GM18502 (cell line): ENCODE measurements around the gene RAD51C.
"Not testable (repeated sequence)": the region's sequence is repeated elsewhere in the genome, so short reads cannot be mapped to it uniquely, and the experiment has no call there.

Experiments
- ATAC-seq: cut with Tn5 transposase; IDR thresholded peaks from one replicate; pipeline ENCODE4 v1.9.1; 2021; ENCODE audit warnings: mild to moderate bottlenecking; ENCODE audit not compliant: unreplicated experiment, poor library complexity

Gene RAD51C

GRCh38 chr17:58730937-58731336 is 38.5 kb downstream of the RAD51C start:
- ATAC-seq = no peak

GRCh38 chr17:58734040-58734439 is 41.6 kb downstream of the RAD51C start:
- no peak for ATAC-seq

DNA sequence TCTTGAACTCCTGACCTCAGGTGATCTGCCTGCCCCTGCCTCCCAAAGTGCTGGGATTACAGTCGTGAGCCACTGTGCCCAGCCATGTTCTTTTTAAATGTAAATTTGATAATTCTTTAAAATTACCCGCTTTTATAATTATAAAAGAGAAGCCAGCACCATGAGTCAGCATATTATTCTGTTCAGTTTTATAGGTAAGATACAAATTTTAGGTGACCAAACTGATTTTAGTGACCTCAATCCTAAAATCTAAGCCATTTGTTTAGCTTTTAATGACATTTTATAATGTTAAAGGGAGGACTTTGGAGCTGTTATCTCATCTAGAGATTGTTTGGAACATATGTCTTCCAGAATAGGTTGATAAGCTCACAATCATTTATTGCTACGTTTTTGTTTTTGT is 42.4 kb downstream of the RAD51C start:
- ATAC-seq = no peak

GRCh38 chr17:58741121-58741625 is 48.8 kb downstream of the RAD51C start:
- no peak for ATAC-seq

DNA sequence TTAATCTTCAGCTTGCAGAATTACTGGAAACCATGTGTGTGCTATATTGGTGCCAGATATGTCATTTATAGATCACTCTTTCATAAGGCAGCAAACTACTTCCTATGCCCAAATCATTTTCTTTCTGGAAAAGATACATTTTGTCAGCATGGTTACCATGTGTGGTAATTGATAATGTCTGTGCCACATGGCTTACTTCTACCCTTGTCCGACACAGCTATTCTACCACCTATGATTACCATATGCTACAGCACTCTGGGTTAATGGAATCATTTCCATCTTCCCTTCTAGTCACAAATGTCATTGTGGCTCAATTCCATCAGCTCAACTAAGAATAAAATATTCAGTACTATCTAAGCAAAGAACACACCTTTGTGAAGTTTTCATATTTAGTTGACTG is 55.3 kb downstream of the RAD51C start:
- no peak for ATAC-seq

- not testable (repeated sequence) for ATAC-seq
Measured at GRCh38 chr17:58749627-58750026, 57.2 kb downstream of the RAD51C start.

- no peak for ATAC-seq
Measured at GRCh38 chr17:58753026-58753425, 60.6 kb downstream of the RAD51C start.

DNA sequence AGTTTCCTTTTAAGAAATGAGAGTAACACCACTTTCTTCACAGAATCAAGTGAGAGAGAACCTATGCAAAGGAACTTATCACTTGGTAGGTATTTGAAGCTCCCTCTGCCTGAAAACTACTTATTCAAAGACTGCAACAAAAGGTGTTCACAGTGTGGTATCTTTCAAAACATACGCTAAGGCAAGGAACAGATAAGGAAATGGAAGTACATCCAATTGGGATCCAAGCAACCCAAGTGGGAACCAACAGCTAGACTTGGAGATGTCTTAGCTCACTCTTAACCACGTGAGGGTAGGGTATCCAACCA is 62.8 kb downstream of the RAD51C start:
- no peak for ATAC-seq

DNA sequence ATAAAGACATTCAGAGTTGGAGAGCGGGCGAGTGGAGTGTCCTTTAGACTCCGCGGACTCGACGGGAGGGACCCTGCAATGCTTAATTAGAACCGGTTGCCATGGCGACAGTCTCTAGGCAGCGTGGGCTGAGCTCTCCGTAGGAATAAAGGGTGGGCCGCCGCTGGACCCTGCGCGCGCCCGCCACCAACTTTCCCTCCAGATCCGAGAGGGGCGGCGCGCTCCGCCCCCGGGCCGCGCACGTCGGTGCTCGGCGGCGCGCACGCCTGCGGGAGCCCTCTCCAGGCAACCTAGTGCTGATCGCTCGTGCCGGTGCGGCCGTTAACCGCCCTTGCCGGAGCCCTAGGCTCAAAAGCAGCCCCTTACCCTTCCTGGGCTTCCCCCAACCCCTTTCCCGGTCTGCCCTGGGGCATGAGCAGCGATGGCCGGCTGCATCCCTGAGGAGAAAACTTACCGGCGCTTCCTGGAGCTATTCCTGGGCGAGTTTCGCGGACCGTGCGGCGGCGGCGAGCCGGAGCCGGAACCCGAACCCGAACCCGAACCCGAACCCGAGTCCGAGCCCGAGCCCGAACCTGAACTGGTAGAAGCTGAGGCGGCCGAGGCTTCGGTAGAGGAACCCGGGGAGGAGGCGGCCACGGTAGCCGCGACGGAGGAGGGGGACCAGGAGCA is 63.3 kb downstream of the RAD51C start, which contains the start of gene PPM1E:
Gene PPM1E (plus strand): TSS at position 278 of the 669 bp plus-strand sequence.
- ATAC-seq = no peak

- ATAC-seq = no peak
Measured at GRCh38 chr17:58756246-58757161, 64.1 kb downstream of the RAD51C start.

DNA sequence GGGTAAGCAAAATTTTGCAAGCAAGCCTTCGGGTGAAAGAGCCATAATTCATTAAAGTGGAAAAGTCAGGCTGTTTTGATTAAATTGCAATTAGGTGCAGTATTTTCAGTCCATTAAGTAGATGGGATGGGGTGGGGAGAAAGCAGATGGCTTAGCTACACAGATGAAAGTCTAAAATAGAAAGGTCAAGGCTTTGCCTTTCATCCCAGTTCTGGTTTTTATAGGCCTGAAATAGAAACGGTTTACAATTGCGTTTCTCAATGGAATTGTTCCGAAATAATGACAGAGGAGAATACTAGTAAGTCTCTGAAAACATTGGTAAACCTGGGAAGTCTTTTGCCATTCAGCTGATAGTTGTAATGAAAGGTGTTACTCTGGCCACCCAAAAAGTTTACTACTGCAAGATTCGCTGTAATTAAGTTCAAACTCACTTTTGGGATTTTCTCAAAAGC is 64.8 kb downstream of the RAD51C start:
- ATAC-seq = no peak

DNA sequence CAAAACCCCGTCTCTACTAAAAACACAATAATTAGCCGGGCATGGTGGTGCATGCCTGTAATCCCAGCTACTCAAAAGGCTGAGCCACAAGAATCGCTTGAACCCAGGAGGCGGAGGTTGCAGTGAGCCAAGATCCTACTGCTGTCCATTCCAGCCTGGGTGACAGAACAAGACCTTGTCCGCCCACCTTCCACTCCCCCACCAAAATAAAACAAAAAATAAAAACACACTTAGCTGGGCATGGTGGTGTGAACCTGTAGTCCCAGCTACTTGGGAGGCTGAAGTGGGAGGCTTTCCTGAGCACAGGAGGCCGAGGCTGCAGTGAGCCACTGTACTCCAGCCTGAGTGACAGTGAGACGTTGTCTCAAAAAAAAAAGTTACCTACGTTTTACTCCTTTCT is 66.5 kb downstream of the RAD51C start:
- ATAC-seq = no peak

DNA sequence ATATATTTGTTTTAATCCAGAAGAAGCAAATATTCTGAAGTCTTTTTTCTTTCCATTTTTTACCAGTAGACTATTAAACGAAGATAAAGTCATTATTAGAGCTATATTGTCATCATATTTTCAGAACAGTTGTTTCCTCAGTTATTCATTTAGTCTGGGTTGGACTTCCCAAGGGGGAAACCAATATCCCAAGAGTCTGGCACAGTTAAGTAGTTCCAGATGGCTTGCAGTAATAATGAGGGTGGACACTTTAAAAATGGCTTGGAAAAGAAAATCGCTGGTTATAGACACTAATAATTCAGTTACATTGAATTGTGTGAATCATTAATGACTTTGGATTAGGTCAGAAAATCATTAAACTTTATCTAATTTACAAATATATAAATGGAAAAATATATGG is 67.1 kb downstream of the RAD51C start:
- ATAC-seq = no peak

DNA sequence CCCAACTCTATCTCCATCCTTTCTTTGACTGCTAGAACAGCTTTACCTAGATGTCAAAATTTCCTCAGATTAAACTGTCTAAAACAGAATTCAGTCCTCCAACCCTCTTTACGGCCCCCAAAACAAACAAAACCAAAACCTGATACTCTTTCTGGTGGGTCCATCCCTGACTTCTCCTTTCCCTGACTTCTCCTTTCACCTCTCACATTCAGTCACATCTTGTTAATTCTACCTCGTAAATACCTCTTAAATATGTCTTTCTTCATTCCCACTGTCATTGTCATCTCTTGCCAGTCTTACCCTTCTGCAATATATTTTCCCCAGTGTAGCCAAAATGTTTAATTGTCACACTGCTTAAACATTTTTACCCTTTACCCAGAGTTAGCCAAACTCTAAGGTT is 67.8 kb downstream of the RAD51C start:
- no peak for ATAC-seq

DNA sequence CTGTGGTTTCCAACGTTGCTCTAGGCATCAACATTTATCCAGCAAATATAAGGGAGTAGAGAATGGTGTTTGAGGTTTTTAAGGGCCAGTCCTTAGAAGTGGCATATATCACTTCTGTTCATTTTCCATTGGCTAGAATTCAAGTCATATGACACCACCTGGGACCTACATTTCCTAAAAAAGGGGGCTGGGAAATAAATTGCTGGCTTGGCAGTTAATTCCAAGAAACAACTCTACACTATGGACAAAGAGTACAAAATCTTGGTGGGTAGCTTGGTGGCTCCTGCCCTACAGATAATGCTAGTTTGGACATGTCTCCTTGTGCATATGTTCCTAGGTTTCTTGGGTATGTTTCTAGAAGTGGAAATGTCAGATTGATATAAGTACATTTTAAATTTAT is 70.9 kb downstream of the RAD51C start:
- no peak for ATAC-seq

DNA sequence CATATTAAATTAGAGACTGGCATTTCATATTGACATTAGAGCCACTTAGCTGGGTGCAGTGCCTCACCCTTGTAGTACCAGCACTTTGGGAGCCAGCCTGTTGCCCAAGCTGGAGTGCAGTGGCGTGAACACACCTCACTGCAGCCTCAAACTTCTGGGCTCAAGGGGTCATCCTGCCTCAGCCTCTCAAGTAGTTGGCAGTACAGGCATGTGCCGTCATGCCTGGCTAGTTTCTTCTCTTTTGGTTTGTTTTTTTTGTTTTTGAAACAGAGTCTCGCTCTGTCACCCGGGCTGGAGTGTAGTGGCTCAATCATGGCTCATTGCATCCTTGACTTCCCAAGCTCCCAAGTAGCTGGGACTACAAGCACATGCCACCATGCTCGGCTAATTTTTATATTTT is 72.0 kb downstream of the RAD51C start:
- no peak for ATAC-seq

- not testable (repeated sequence) for ATAC-seq
Measured at GRCh38 chr17:58778482-58778881, 86.1 kb downstream of the RAD51C start.

DNA sequence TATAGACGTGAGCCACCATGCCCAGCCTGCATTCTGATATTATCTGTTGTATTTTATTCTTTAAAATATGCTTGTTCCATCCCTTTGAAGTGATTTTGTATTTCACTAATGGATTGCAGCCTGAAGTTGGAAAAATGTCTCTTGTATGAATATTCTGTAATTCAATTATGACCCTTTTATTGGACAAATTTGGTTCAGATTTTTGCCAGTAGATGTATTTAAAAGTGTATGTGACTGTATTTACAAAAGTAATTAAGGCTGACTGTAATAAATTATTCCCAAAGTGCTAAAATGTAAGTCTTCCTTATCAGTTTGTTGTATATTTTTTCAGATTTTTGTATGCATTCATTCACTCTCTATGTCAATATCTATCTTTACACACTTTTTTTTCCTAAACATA is 87.0 kb downstream of the RAD51C start:
- no peak for ATAC-seq

- no peak for ATAC-seq
Measured at GRCh38 chr17:58783380-58783779, 91.0 kb downstream of the RAD51C start.

GRCh38 chr17:58785097-58785496 is 92.7 kb downstream of the RAD51C start:
- no peak for ATAC-seq
